ENCODE data around the gene CEP72.
"Not testable (repeated sequence)": the region's sequence is repeated elsewhere in the genome, so short reads cannot be mapped to it uniquely, and the experiment has no call there.

CEP72 gene

GRCh38 chr5:603081-603998 lies 8.8 kb upstream of the CEP72 start:
- no peak for TF ChIP-seq CTCF (IDR thresholded peaks at IDR 0.05; ENCODE audit: low read depth, low read length)
- no peak for DNase-seq (ENCODE audit: low read depth in 2 of 2)
- H3K4me3 ChIP-seq (replicated peaks in 1 of 2; ENCODE audit: low read depth in 2 of 2, low read length in 2 of 2), result no peak overlapping the region

- DNase-seq (ENCODE audit: low read depth in 2 of 2), result no peak
- TF ChIP-seq CTCF (IDR thresholded peaks at IDR 0.05; ENCODE audit: low read depth, low read length), result no peak
- H3K4me3 ChIP-seq (replicated peaks in 1 of 2; ENCODE audit: low read depth in 2 of 2, low read length in 2 of 2), result no peak overlapping the region
These were observed 7.7 kb upstream of the CEP72 start for GRCh38 chr5:604391-604831.

GRCh38 chr5:605090-605489 lies 7.0 kb upstream of the CEP72 start:
- not testable (repeated sequence) for H3K4me3 ChIP-seq (replicated peaks in 1 of 2; ENCODE audit: low read depth in 2 of 2, low read length in 2 of 2); DNase-seq (ENCODE audit: low read depth in 2 of 2)

- no peak for TF ChIP-seq CTCF (IDR thresholded peaks at IDR 0.05; ENCODE audit: low read depth, low read length)
- no peak overlapping the region for H3K4me3 ChIP-seq (replicated peaks in 1 of 2; ENCODE audit: low read depth in 2 of 2, low read length in 2 of 2)
- DNase-seq (ENCODE audit: low read depth in 2 of 2), result no peak
These were observed 6.1 kb upstream of the CEP72 start for GRCh38 chr5:606061-606460.

- no peak for DNase-seq (ENCODE audit: low read depth in 2 of 2)
- H3K4me3 ChIP-seq (replicated peaks in 1 of 2; ENCODE audit: low read depth in 2 of 2, low read length in 2 of 2), result no peak overlapping the region
- TF ChIP-seq CTCF (IDR thresholded peaks at IDR 0.05; ENCODE audit: low read depth, low read length), result no peak
These were observed 5.4 kb upstream of the CEP72 start for GRCh38 chr5:606526-607399.

- H3K4me3 ChIP-seq (replicated peaks in 1 of 2; ENCODE audit: low read depth in 2 of 2, low read length in 2 of 2), result no peak overlapping the region
- TF ChIP-seq CTCF (IDR thresholded peaks at IDR 0.05; ENCODE audit: low read depth, low read length), result no peak
- no peak for DNase-seq (ENCODE audit: low read depth in 2 of 2)
These were observed 4.4 kb upstream of the CEP72 start for GRCh38 chr5:607541-608428.

Data from cardiac fibroblast (primary cell).